H54 (cell line): ENCODE results near the gene TMEM52B.
"Not testable (repeated sequence)": the region's sequence is repeated elsewhere in the genome, so short reads cannot be mapped to it uniquely, and the experiment has no call there.

ENCODE experiments used
- DNase-seq: peaks from one replicate; pipeline ENCODE4 v3.0.0; 2011; ENCODE audit warnings: low spot score, mixed read lengths; ENCODE audit not compliant: insufficient read length
- FAIRE-seq: peaks from 3 replicates; lab custom pipeline; 2011; peaks lifted over from hg19 to GRCh38; lab: Jason Lieb, UNC
- POLR2A ChIP-seq: IDR thresholded peaks from 2 replicates; pipeline ENCODE4 v1.6.1; 2011; ENCODE audit warnings: low read depth, mild to moderate bottlenecking, low read length

The TMEM52B gene

GRCh38 chr12:10211940-10212738, 33.3 kb downstream of the TMEM52B start:
- TF ChIP-seq POLR2A: no peak
- FAIRE-seq: peak; percentile 95
- peak; percentile 83 for DNase-seq

- TF ChIP-seq POLR2A: no peak
- FAIRE-seq (no peak), DNase-seq (peak; percentile 48)
Observed at GRCh38 chr12:10212739-10213131, 33.9 kb downstream of the TMEM52B start, which contains the start of gene GABARAPL1. Gene GABARAPL1 (plus strand): TSS chr12:10212877. CDS start chr12:10213130, 253 bp downstream.

- TF ChIP-seq POLR2A: no peak
- FAIRE-seq (no peak), DNase-seq (peak; percentile 33)
Observed at GRCh38 chr12:10213168-10214135, 34.6 kb downstream of the TMEM52B start.

GRCh38 chr12:10214136-10214894, 35.5 kb downstream of the TMEM52B start:
- FAIRE-seq (peak; percentile 30), DNase-seq (no peak)
- TF ChIP-seq POLR2A: no peak

GRCh38 chr12:10214895-10215267, 36.0 kb downstream of the TMEM52B start:
- no peak for TF ChIP-seq POLR2A
- no peak for FAIRE-seq
- no peak for DNase-seq

GRCh38 chr12:10215436-10215835, 36.6 kb downstream of the TMEM52B start:
- TF ChIP-seq POLR2A: no peak
- FAIRE-seq (no peak), DNase-seq (no peak)

- DNase-seq, FAIRE-seq: not testable (repeated sequence)
Observed at GRCh38 chr12:10215946-10216345, 37.1 kb downstream of the TMEM52B start.

GRCh38 chr12:10218021-10218420, 39.2 kb downstream of the TMEM52B start:
- FAIRE-seq (no peak), DNase-seq (no peak)
- no peak for TF ChIP-seq POLR2A

GRCh38 chr12:10220398-10221077, 41.7 kb downstream of the TMEM52B start:
- TF ChIP-seq POLR2A: no peak
- DNase-seq: no peak

GRCh38 chr12:10221846-10222245, 43.0 kb downstream of the TMEM52B start:
- FAIRE-seq (no peak), DNase-seq (no peak)
- TF ChIP-seq POLR2A: no peak

More at GRCh38 chr12:10220398-10221077, 41.7 kb downstream of the TMEM52B start:
- FAIRE-seq: no peak

GRCh38 chr12:10223208-10223607, 44.4 kb downstream of the TMEM52B start:
- FAIRE-seq (no peak), DNase-seq (no peak)

GRCh38 chr12:10225426-10225825, 46.6 kb downstream of the TMEM52B start:
- not testable (repeated sequence) for DNase-seq, FAIRE-seq

More at GRCh38 chr12:10223208-10223607, 44.4 kb downstream of the TMEM52B start:
- TF ChIP-seq POLR2A: no peak

GRCh38 chr12:10226086-10226485, 47.3 kb downstream of the TMEM52B start:
- no peak for TF ChIP-seq POLR2A
- no peak for DNase-seq
- FAIRE-seq: no peak

- DNase-seq (no peak), FAIRE-seq (no peak)
- no peak for TF ChIP-seq POLR2A
Observed at GRCh38 chr12:10226731-10227130, 47.9 kb downstream of the TMEM52B start.
